SH-SY5Y (cell line): ENCODE data around the gene GBP7.

Experiments
- GATA2 ChIP-seq: IDR thresholded peaks from 2 replicates; pipeline ENCODE4 v1.6.1; 2011; ENCODE audit warnings: mild to moderate bottlenecking, low read depth, low read length
- GATA3 ChIP-seq: IDR thresholded peaks from 2 replicates; pipeline ENCODE4 v1.6.1; 2011; ENCODE audit warnings: low read depth, mild to moderate bottlenecking, low read length, moderate library complexity

DNA sequence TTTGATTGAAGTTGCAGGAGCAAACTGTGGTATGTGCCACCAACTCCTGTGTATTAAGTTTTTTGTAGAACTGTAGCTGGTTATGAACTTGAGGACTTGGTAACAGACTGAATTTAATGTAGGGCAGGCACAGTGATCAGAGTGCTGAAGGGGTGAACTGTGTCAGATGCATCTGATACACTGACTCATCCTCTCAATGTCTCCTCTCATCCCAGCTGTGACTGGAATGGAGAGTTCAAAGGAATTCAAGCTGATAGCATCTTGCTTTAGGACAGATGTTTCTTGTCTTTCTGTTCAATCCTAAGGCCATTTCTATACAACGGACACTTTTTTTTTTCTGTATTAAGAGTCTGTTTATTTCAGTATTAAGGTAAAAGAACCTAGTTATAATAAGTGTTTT is 85.8 kb downstream of the GBP7 start:
- TF ChIP-seq GATA2 = peak; percentile 33; the same call in 1 of the 2 replicates
- peak; percentile 37; the same call in 1 of the 2 replicates for TF ChIP-seq GATA3
